H1 (cell line): ENCODE results near the gene SOX8. TPM values are rescaled to one million over a fixed set of nuclear protein-coding genes. Genes with fewer than 3 reads are reported as not detected.
A peak's percentile ranks its signal among the peaks of the same experiment; 100 is the strongest.

Experiments used
- CTCF ChIA-PET: fragments of 300-600 bp; sonication (Branson Sonifier 250); formaldehyde crosslinking; loops from one replicate; lab custom pipeline; 2021; ENCODE audit not compliant: partially characterized antibody; lab: Charles Lee
- POLR2A ChIA-PET: fragments of 300-600 bp; sonication (Branson Sonifier 250); formaldehyde crosslinking; loops from one replicate; lab custom pipeline; 2021; ENCODE audit warnings: inconsistent platforms; ENCODE audit not compliant: partially characterized antibody; lab: Charles Lee
- DNase-seq, 2 experiments: peaks; one replicate each; pipeline versions ENCODE4 v3.0.0 to v3.0.0-alpha.2; 2010 to 2022; ENCODE audit warnings: low spot score in 2 of 2, low read depth in 1 of 2, mixed read lengths in 1 of 2
- FAIRE-seq: peaks from 2 replicates; lab custom pipeline; 2011; peaks lifted over from hg19 to GRCh38; lab: Jason Lieb, UNC
- H2AFZ ChIP-seq: 2 replicates; pipeline ENCODE4 v1.8.1; 2012; ENCODE audit warnings: low read length, inconsistent platforms
- H2AK5ac ChIP-seq: 2 replicates; pipeline ENCODE4 v1.6.1; 2013; ENCODE audit warnings: low read depth, low read length
- H2BK120ac ChIP-seq: replicated peaks from 2 replicates; pipeline ENCODE3; 2013; ENCODE audit warnings: low read depth, low read length, inconsistent platforms
- H2BK12ac ChIP-seq: 2 replicates; pipeline ENCODE4 v1.6.1; 2013; ENCODE audit warnings: low read depth, low read length
- H2BK15ac ChIP-seq: 2 replicates; pipeline ENCODE4 v1.6.1; 2013; ENCODE audit warnings: low read length
- H2BK20ac ChIP-seq: 2 replicates; pipeline ENCODE4 v1.6.1; 2013; ENCODE audit warnings: low read length
- H2BK5ac ChIP-seq: 2 replicates; pipeline ENCODE4 v1.6.1; 2013; ENCODE audit warnings: low read depth, low read length
- H3K14ac ChIP-seq: 2 replicates; pipeline ENCODE4 v1.6.1; 2013; ENCODE audit warnings: inconsistent platforms; ENCODE audit not compliant: insufficient read length
- H3K18ac ChIP-seq: 2 replicates; pipeline ENCODE4 v1.6.1; 2013; ENCODE audit warnings: low read length; ENCODE audit errors: extremely low read depth
- H3K23ac ChIP-seq: 2 replicates; pipeline ENCODE4 v1.6.1; 2013; ENCODE audit warnings: inconsistent platforms; ENCODE audit not compliant: insufficient read length
- H3K23me2 ChIP-seq: 2 replicates; pipeline ENCODE4 v1.6.1; 2013; ENCODE audit warnings: low read depth, low read length
- H3K27ac ChIP-seq: 2 replicates; pipeline ENCODE4 v1.6.1; 2011; ENCODE audit warnings: low read depth, low read length, inconsistent platforms
- H3K27me3 ChIP-seq, 4 experiments: replicated peaks in 1 of 4; 1 replicate in 1 of 4; 2 replicates in 3 of 4; pipeline versions ENCODE4 v1.6.1 to v1.8.1; 2011 to 2013; ENCODE audit warnings: low read length in 3 of 4, mild to moderate bottlenecking in 3 of 4, inconsistent platforms in 2 of 4, mixed read lengths in 2 of 4, moderate library complexity in 1 of 4; ENCODE audit not compliant: control insufficient read depth in 3 of 4, insufficient read depth in 3 of 4; ENCODE audit errors: extremely low read depth in 1 of 4
- H3K36me3 ChIP-seq, 4 experiments: 2 replicates each; pipeline versions ENCODE4 v1.6.1 to v1.8.1; 2011 to 2013; ENCODE audit warnings: mild to moderate bottlenecking in 4 of 4, low read length in 3 of 4, moderate library complexity in 2 of 4, control low read depth in 1 of 4, inconsistent platforms in 1 of 4; ENCODE audit not compliant: insufficient read depth in 4 of 4, control insufficient read depth in 2 of 4
- H3K4ac ChIP-seq: replicated peaks from 2 replicates; pipeline ENCODE3; 2013; ENCODE audit warnings: low read length, low read depth, mixed read lengths, inconsistent platforms; ENCODE audit not compliant: insufficient read length
- H3K4me1 ChIP-seq, 4 experiments: replicated peaks in 1 of 4; 1 replicate in 1 of 4; 2 replicates in 3 of 4; pipeline versions ENCODE4 v1.6.1 to v1.8.1; 2011 to 2013; ENCODE audit warnings: low read length in 3 of 4, inconsistent platforms in 2 of 4, mixed read lengths in 1 of 4; ENCODE audit not compliant: insufficient read depth in 4 of 4, control insufficient read depth in 3 of 4
- H3K4me2 ChIP-seq, 2 experiments: 2 replicates each; pipeline versions ENCODE4 v1.6.1 to v1.8.1; 2011 to 2013; ENCODE audit warnings: low read depth in 2 of 2, low read length in 2 of 2, control low read depth in 1 of 2, inconsistent platforms in 1 of 2, mild to moderate bottlenecking in 1 of 2; ENCODE audit not compliant: insufficient read depth in 1 of 2
- H3K4me3 ChIP-seq, 4 experiments: fragments of 200-600, 300-600 bp in 1 of 4; sonication (generic), shearing (Covaris generic), sonication (Bioruptor Twin) in 1 of 4; 2 replicates each; pipeline versions ENCODE4 v1.5.1 to v1.8.1; 2011 to 2016; ENCODE audit warnings: low read length in 4 of 4, low read depth in 3 of 4, control low read depth in 2 of 4, inconsistent platforms in 2 of 4, mild to moderate bottlenecking in 2 of 4, mixed read lengths in 1 of 4, moderate library complexity in 1 of 4; ENCODE audit not compliant: insufficient read depth in 2 of 4; ENCODE audit errors: extremely low read depth in 1 of 4
- H3K56ac ChIP-seq: replicated peaks from 2 replicates; pipeline ENCODE3; 2013; ENCODE audit warnings: low read depth, mild to moderate bottlenecking, mixed read lengths, low read length, inconsistent platforms; ENCODE audit not compliant: insufficient read length
- H3K79me1 ChIP-seq: 2 replicates; pipeline ENCODE4 v1.6.1; 2013; ENCODE audit warnings: low read depth, low read length, control low read depth
- H3K79me2 ChIP-seq, 2 experiments: 2 replicates each; pipeline versions ENCODE4 v1.6.1 to v1.8.1; 2012 to 2013; ENCODE audit warnings: low read length in 2 of 2, mild to moderate bottlenecking in 2 of 2, inconsistent platforms in 1 of 2; ENCODE audit not compliant: insufficient read depth in 2 of 2, control insufficient read depth in 1 of 2
- H3K9ac ChIP-seq, 4 experiments: replicated peaks in 1 of 4; 1 replicate in 1 of 4; 2 replicates in 3 of 4; pipeline versions ENCODE4 v1.6.1 to v1.8.1; 2011 to 2013; ENCODE audit warnings: low read depth in 3 of 4, low read length in 3 of 4, control low read depth in 2 of 4, mild to moderate bottlenecking in 2 of 4, moderate library complexity in 2 of 4, inconsistent platforms in 1 of 4; ENCODE audit errors: extremely low read depth in 1 of 4
- H3K9me3 ChIP-seq, 2 experiments: 2 replicates each; pipeline versions ENCODE4 v1.6.1 to v1.8.1; 2012 to 2013; ENCODE audit warnings: mild to moderate bottlenecking in 2 of 2, moderate library complexity in 2 of 2, control low read depth in 1 of 2, inconsistent platforms in 1 of 2, low read depth in 1 of 2, low read length in 1 of 2, mixed read lengths in 1 of 2; ENCODE audit not compliant: insufficient read depth in 2 of 2
- H4K20me1 ChIP-seq, 2 experiments: replicated peaks in 1 of 2; 2 replicates each; pipeline versions ENCODE3 to v1.8.1; 2011 to 2013; ENCODE audit warnings: inconsistent platforms in 2 of 2, low read length in 2 of 2, mild to moderate bottlenecking in 1 of 2; ENCODE audit not compliant: insufficient read depth in 2 of 2, control insufficient read depth in 1 of 2
- H4K5ac ChIP-seq: 2 replicates; pipeline ENCODE4 v1.6.1; 2013; ENCODE audit warnings: low read length, low read depth, mixed read lengths, inconsistent platforms; ENCODE audit not compliant: insufficient read length
- H4K8ac ChIP-seq: 2 replicates; pipeline ENCODE4 v1.8.0; 2013; ENCODE audit warnings: mild to moderate bottlenecking, moderate library complexity, low read length, inconsistent platforms; ENCODE audit not compliant: insufficient read depth; ENCODE audit errors: extremely low read depth
- H4K91ac ChIP-seq: replicated peaks from 2 replicates; pipeline ENCODE3; 2013; ENCODE audit warnings: low read length, mixed read lengths, inconsistent platforms; ENCODE audit not compliant: insufficient read length
- CEBPB ChIP-seq: IDR thresholded peaks from 2 replicates; pipeline ENCODE4 v1.6.1; 2012; ENCODE audit warnings: low read depth, low read length
- E2F6 ChIP-seq: IDR thresholded peaks from 2 replicates; pipeline ENCODE4 v1.6.1; 2012; ENCODE audit warnings: inconsistent platforms
- EP300 ChIP-seq, 2 experiments: IDR thresholded peaks; 1 replicate in 1 of 2; 2 replicates in 1 of 2; pipeline ENCODE4 v1.6.1; 2011 to 2012; ENCODE audit warnings: low read depth in 2 of 2, low read length in 2 of 2, mild to moderate bottlenecking in 2 of 2, borderline replicate concordance in 1 of 2, inconsistent platforms in 1 of 2, moderate library complexity in 1 of 2
- MAFK ChIP-seq: IDR thresholded peaks from 2 replicates; pipeline ENCODE4 v1.6.1; 2012; ENCODE audit warnings: low read depth, mild to moderate bottlenecking, improper control_type of control experiment, low read length
- MAX ChIP-seq: IDR thresholded peaks from 2 replicates; pipeline ENCODE4 v1.6.1; 2012; ENCODE audit warnings: inconsistent platforms
- PHF8 ChIP-seq: fragments of 200-600 bp; sonication (generic); conservative IDR thresholded peaks from 2 replicates; pipeline ENCODE4 v1.7.1; 2012; ENCODE audit warnings: low read depth, mild to moderate bottlenecking, inconsistent platforms, low read length, moderate library complexity
- RAD21 ChIP-seq, 2 experiments: IDR thresholded peaks in 1 of 2; conservative IDR thresholded peaks in 1 of 2; 2 replicates each; pipeline ENCODE4 v1.6.1; 2011; ENCODE audit warnings: low read depth in 2 of 2, low read length in 2 of 2, improper control_type of control experiment in 1 of 2, inconsistent platforms in 1 of 2, mild to moderate bottlenecking in 1 of 2, moderate library complexity in 1 of 2
- RFX5 ChIP-seq: IDR thresholded peaks from 2 replicates; pipeline ENCODE4 v1.6.1; 2011; ENCODE audit warnings: low read depth, low read length, improper control_type of control experiment, borderline replicate concordance
- SUZ12 ChIP-seq: fragments of 200-600 bp; sonication (generic); IDR thresholded peaks from 2 replicates; pipeline ENCODE4 v1.6.1; 2012; ENCODE audit warnings: mild to moderate bottlenecking, inconsistent platforms, low read length, moderate library complexity, mixed read lengths
- ZNF274 ChIP-seq: IDR thresholded peaks from 2 replicates; pipeline ENCODE4 v1.7.0; 2012; ENCODE audit warnings: low read length, borderline replicate concordance; ENCODE audit errors: extremely low read depth
- WGBS, 2 experiments: shearing (Covaris generic) in 1 of 2; methylation state at CpG; one replicate each; pipeline versions ENCODE4 v1.1.6 to v1.1.7; 2013 to 2015; ENCODE audit warnings: low lambda C conversion rate in 2 of 2, mixed read lengths in 2 of 2, inconsistent platforms in 1 of 2, low coverage in 1 of 2, missing lambda C conversion rate in 1 of 2; ENCODE audit not compliant: insufficient replicate concordance in 2 of 2, insufficient coverage in 1 of 2, insufficient read length in 1 of 2; ENCODE audit errors: extremely low coverage in 1 of 2, missing lambda C conversion rate in 1 of 2; 5-methylcytosine and 5-hydroxymethylcytosine counted together
- polyA plus RNA-seq, 7 experiments: library from polyadenylated mRNA; depleted of rRNA in 3 of 7; stranded (reverse) in 5 of 7; unstranded in 2 of 7; fragments of >200 nt in 5 of 7; fragments of 200-250 nt in 2 of 7; gene quantifications; 1 replicate in 5 of 7; 2 replicates in 1 of 7; 4 replicates in 1 of 7; pipeline versions ENCODE4 v1.2.1 to v1.2.3, GENCODE V29; 2011 to 2013; ENCODE audit warnings: missing spikeins in 2 of 7, mixed read lengths in 2 of 7
- total RNA-seq: library from RNA; stranded (reverse); fragmentation: NEBNext Ultra II Directional; extraction: Animal tissue kit (Norgen Biotek cat#: 25700); gene quantifications from 2 replicates; pipeline ENCODE4 v1.2.1, GENCODE V29; 2021

SOX8 gene
- total and polyA plus RNA-seq, 2 of the 8 experiments (the other 6 are each of a cell fraction or from before 2014, with no cell fraction given) = 2.2 to 5.7 TPM

- Histone ChIP-seq H2AFZ (no peak overlapping the region), H3K4me2 (no peak overlapping the region), H3K27me3 (peaks cover 7 to 42% (median 22%) of the 10 kb centered on the region in 4 experiments), H4K20me1 (peaks cover 0 to 7% of the 10 kb centered on the region in 2 experiments), H3K79me1 (no peaks in the 10 kb centered on the region; the same call in 1 of the 2 replicates), H3K4ac (no peak overlapping the region), H2BK5ac (no peak overlapping the region), H3K79me2 (no peaks in the 10 kb centered on the region), H3K4me1 (peaks cover 0 to 10% (median 7%) of the 10 kb centered on the region in 4 experiments; a peak in 6 of 7 replicates), H3K23me2 (peaks cover 11% of the 10 kb centered on the region; the same call in 1 of the 2 replicates), H4K8ac (peak overlapping the region; percentile 25; the same call in 1 of the 2 replicates), H3K56ac (no peak overlapping the region), H4K5ac (no peak overlapping the region), H2BK20ac (no peak overlapping the region), H3K23ac (no peak overlapping the region), H3K4me3 (no peak overlapping the region), H2BK120ac (no peak overlapping the region), H3K9ac (no peak overlapping the region), H2AK5ac (no peak overlapping the region), H3K36me3 (no peaks in the 10 kb centered on the region), H3K14ac (no peak overlapping the region), H3K18ac (no peak overlapping the region), H3K27ac (no peak overlapping the region), H3K9me3 (no peaks in the 10 kb centered on the region), H4K91ac (no peak overlapping the region), H2BK15ac (no peak overlapping the region), H2BK12ac (no peak overlapping the region)
- no peak for FAIRE-seq
- 87% methylated on average over 22 of the region's 26 CpGs; no CpG with 5 or more reads in 1 of the 2 experiments for WGBS, 2 experiments
- DNase-seq = no peak
- CTCF ChIA-PET = no interaction called here
- POLR2A ChIA-PET = no interaction called here
- TF ChIP-seq SUZ12 = no peak
- TF ChIP-seq EP300 (IDR thresholded peaks at IDR 0.05; ENCODE audit: borderline replicate concordance in 1 of 2, low read depth in 2 of 2, low read length in 2 of 2) = no peak
- TF ChIP-seq MAX = no peak
- no peak for TF ChIP-seq PHF8
- no peak for TF ChIP-seq CEBPB
- TF ChIP-seq ZNF274 = no peak
- TF ChIP-seq E2F6 = no peak
- no peak for TF ChIP-seq RAD21 (IDR thresholded peaks at IDR 0.05 in 1 of 2, conservative IDR thresholded peaks at IDR 0.05 in 1 of 2; ENCODE audit: low read depth in 2 of 2, low read length in 2 of 2)
- no peak for TF ChIP-seq RFX5
- no peak for TF ChIP-seq MAFK
These were observed 6.8 kb upstream of the SOX8 start for GRCh38 chr16:974611-975261.
